ENCODE results near the gene ATP1B1.

GRCh38 chr1:169110689-169111447, 4.4 kb downstream of the ATP1B1 start:
- TF ChIP-seq JUND (IDR thresholded peaks at IDR 0.05; ENCODE audit: low read length) = no peak
- TF ChIP-seq, protein P1, sequence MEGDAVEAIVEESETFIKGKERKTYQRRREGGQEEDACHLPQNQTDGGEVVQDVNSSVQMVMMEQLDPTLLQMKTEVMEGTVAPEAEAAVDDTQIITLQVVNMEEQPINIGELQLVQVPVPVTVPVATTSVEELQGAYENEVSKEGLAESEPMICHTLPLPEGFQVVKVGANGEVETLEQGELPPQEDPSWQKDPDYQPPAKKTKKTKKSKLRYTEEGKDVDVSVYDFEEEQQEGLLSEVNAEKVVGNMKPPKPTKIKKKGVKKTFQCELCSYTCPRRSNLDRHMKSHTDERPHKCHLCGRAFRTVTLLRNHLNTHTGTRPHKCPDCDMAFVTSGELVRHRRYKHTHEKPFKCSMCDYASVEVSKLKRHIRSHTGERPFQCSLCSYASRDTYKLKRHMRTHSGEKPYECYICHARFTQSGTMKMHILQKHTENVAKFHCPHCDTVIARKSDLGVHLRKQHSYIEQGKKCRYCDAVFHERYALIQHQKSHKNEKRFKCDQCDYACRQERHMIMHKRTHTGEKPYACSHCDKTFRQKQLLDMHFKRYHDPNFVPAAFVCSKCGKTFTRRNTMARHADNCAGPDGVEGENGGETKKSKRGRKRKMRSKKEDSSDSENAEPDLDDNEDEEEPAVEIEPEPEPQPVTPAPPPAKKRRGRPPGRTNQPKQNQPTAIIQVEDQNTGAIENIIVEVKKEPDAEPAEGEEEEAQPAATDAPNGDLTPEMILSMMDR (IDR thresholded peaks at IDR 0.05; ENCODE audit: control extremely low read depth in 1 of 3, insufficient read depth in 1 of 3, low read depth in 1 of 3, low read length in 3 of 3) = no peak
- TF ChIP-seq, protein P2, sequence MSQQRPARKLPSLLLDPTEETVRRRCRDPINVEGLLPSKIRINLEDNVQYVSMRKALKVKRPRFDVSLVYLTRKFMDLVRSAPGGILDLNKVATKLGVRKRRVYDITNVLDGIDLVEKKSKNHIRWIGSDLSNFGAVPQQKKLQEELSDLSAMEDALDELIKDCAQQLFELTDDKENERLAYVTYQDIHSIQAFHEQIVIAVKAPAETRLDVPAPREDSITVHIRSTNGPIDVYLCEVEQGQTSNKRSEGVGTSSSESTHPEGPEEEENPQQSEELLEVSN (IDR thresholded peaks at IDR 0.05) = no peak
- TF ChIP-seq CHD1 (IDR thresholded peaks at IDR 0.05; ENCODE audit: low read depth, low read length) = no peak
- TF ChIP-seq PHF8 (conservative IDR thresholded peaks at IDR 0.05; ENCODE audit: low read depth, low read length) = no peak
- no peak for TF ChIP-seq TAF1 (IDR thresholded peaks at IDR 0.05; ENCODE audit: low read depth, low read length)
- no peak for TF ChIP-seq RAD21 (IDR thresholded peaks at IDR 0.05 in 1 of 2, conservative IDR thresholded peaks at IDR 0.05 in 1 of 2; ENCODE audit: low read depth in 2 of 2, low read length in 2 of 2)
- TF ChIP-seq KDM5A (IDR thresholded peaks at IDR 0.05; ENCODE audit: low read length) = no peak

Measured in H1 (cell line).